Ascending aorta (tissue), 2 donors: ENCODE measurements around the gene HSPA4. TPM values are rescaled to one million over a fixed set of nuclear protein-coding genes. Genes with fewer than 3 reads are reported as not detected.

Experiments
- DNase-seq, 2 donors: peaks; one replicate each; pipeline ENCODE4 v3.0.0-alpha.2; 2019; ENCODE audit warnings: low spot score in 2 of 2
- H3K27ac ChIP-seq, 2 donors: fragments of 200-600 bp; sonication (generic); one replicate each; pipeline ENCODE4 v1.5.1; 2016 to 2017; ENCODE audit warnings: mild to moderate bottlenecking in 1 of 2
- H3K27me3 ChIP-seq: fragments of 200-600 bp; sonication (generic); one replicate; pipeline ENCODE4 v1.5.1; 2017
- H3K36me3 ChIP-seq, 2 donors: fragments of 200-600 bp; sonication (generic); one replicate each; pipeline ENCODE4 v1.5.1; 2016
- H3K4me1 ChIP-seq, 2 donors: fragments of 200-600 bp; sonication (generic); one replicate each; pipeline ENCODE4 v1.5.1; 2016 to 2017; ENCODE audit warnings: mild to moderate bottlenecking in 1 of 2
- H3K4me3 ChIP-seq, 2 donors: fragments of 200-600 bp; sonication (generic); one replicate each; pipeline ENCODE4 v1.5.1; 2016 to 2017; ENCODE audit warnings: mild to moderate bottlenecking in 1 of 2
- H3K9me3 ChIP-seq, 2 donors: fragments of 200-600 bp; sonication (generic); one replicate each; pipeline ENCODE4 v1.5.1; 2016
- intact Hi-C: fragments of 100-400 bp; cut with DNase I; formaldehyde crosslinking; loops from one replicate; pipeline ENCODE4 v1.15.1; 2023
- total RNA-seq: library from RNA; depleted of rRNA; stranded (reverse); fragments of >200 nt; gene quantifications from one replicate; pipeline ENCODE4 v1.1.0, GENCODE V29; 2016
- TF ChIP-seq, protein P1 (sequence below), 3 experiments: fragments of 200-600 bp in 2 of 3; fragments of 450-650 bp in 1 of 3; sonication (generic) in 2 of 3; IDR thresholded peaks; one replicate each; pipeline ENCODE4 v1.5.1; 2016 to 2019; ENCODE audit warnings: antibody characterized with exemption in 3 of 3, mild to moderate bottlenecking in 1 of 3, moderate library complexity in 1 of 3

The HSPA4 gene
- total RNA-seq, 1 donor from 2014 or later, result 16.2 TPM

- peak overlapping the region in 1 of 2 donors; percentile 14 for H3K4me3 ChIP-seq
Measured at GRCh38 chr5:133075572-133076536, 24.0 kb downstream of the HSPA4 start.

DNA sequence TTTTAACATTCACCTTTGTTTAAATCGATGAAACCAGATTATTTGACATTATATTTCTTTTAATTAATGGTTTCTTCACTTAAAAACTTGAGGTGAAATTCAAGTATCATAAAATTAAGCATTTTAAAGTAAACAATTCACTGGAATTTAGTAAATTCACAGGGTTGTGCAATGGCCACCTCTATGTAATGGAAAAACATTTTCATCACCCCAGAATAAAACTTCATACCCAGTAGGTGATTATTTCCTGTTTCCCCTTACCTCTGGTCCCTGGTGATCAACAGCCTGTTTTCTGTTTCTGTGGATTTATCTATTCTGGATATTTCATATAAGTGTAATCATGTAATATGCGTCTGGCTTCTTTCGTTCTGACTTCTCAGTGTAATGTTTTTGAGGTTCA lies 27.2 kb downstream of the HSPA4 start:
- H3K27me3 ChIP-seq, result no peaks in the 10 kb centered on the region
- no peak for DNase-seq
- intact Hi-C loops, result no loop called here
- TF ChIP-seq, protein P1, sequence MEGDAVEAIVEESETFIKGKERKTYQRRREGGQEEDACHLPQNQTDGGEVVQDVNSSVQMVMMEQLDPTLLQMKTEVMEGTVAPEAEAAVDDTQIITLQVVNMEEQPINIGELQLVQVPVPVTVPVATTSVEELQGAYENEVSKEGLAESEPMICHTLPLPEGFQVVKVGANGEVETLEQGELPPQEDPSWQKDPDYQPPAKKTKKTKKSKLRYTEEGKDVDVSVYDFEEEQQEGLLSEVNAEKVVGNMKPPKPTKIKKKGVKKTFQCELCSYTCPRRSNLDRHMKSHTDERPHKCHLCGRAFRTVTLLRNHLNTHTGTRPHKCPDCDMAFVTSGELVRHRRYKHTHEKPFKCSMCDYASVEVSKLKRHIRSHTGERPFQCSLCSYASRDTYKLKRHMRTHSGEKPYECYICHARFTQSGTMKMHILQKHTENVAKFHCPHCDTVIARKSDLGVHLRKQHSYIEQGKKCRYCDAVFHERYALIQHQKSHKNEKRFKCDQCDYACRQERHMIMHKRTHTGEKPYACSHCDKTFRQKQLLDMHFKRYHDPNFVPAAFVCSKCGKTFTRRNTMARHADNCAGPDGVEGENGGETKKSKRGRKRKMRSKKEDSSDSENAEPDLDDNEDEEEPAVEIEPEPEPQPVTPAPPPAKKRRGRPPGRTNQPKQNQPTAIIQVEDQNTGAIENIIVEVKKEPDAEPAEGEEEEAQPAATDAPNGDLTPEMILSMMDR (IDR thresholded peaks at IDR 0.05), result no peak
- no peaks in the 10 kb centered on the region for H3K9me3 ChIP-seq
- peaks cover 6 to 29% of the 10 kb centered on the region in 2 donors for H3K36me3 ChIP-seq
- no peak overlapping the region for H3K27ac ChIP-seq
- H3K4me1 ChIP-seq, result peaks cover 0 to 31% of the 10 kb centered on the region in 2 donors
- H3K4me3 ChIP-seq, result no peak overlapping the region

More at GRCh38 chr5:133075572-133076536, 24.0 kb downstream of the HSPA4 start:
- intact Hi-C loops, result no loop called here
- Histone ChIP-seq H3K4me1 (peaks cover 0 to 31% of the 10 kb centered on the region in 2 donors), H3K36me3 (peaks cover 20 to 49% of the 10 kb centered on the region in 2 donors), H3K27me3 (no peaks in the 10 kb centered on the region), H3K9me3 (no peaks in the 10 kb centered on the region), H3K27ac (peak overlapping the region; percentile 71 to 80)
- no peak for DNase-seq
- TF ChIP-seq, protein P1 (IDR thresholded peaks at IDR 0.05), result no peak

GRCh38 chr5:133081036-133081435 lies 29.2 kb downstream of the HSPA4 start:
- Histone ChIP-seq H3K4me1 (peaks cover 0 to 19% of the 10 kb centered on the region in 2 donors), H3K27ac (no peak overlapping the region)

GRCh38 chr5:133081703-133082102 lies 29.9 kb downstream of the HSPA4 start:
- H3K27ac ChIP-seq, result no peak overlapping the region
- no peak overlapping the region for H3K4me3 ChIP-seq
- peaks cover 0 to 26% of the 10 kb centered on the region in 2 donors for H3K36me3 ChIP-seq
- no peak for DNase-seq
- H3K27me3 ChIP-seq, result no peaks in the 10 kb centered on the region
- H3K4me1 ChIP-seq, result peaks cover 0 to 14% of the 10 kb centered on the region in 2 donors
- intact Hi-C loops, result no loop called here
- H3K9me3 ChIP-seq, result no peaks in the 10 kb centered on the region
- TF ChIP-seq, protein P1 (IDR thresholded peaks at IDR 0.05), result no peak

More at GRCh38 chr5:133081036-133081435, 29.2 kb downstream of the HSPA4 start:
- TF ChIP-seq, protein P1 (IDR thresholded peaks at IDR 0.05), result no peak
- H3K36me3 ChIP-seq, result peaks cover 0 to 23% of the 10 kb centered on the region in 2 donors
- intact Hi-C loops, result no loop called here
- no peaks in the 10 kb centered on the region for H3K9me3 ChIP-seq
- H3K27me3 ChIP-seq, result no peaks in the 10 kb centered on the region
- no peak overlapping the region for H3K4me3 ChIP-seq
- no peak for DNase-seq

DNA sequence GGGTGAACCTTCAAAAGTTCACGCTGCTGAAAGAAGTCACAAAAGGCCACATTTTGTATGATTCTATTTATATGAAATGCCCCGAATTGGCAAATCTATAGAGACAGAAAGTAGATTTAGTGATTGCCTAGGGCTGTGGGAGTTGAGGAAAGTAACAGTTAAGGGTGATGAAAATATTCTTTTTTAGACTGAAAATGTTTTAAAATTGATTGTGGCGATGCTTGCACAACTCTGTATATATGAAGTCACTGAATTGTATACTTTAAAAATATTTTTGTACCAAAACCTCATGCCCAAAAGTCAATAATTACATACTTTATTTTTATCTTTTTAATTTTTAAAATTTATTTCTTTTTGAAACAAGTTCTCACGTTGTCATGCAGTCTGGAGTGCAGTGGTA lies 30.3 kb downstream of the HSPA4 start:
- no peak for DNase-seq
- intact Hi-C loops, result no loop called here
- no peaks in the 10 kb centered on the region for H3K27me3 ChIP-seq
- H3K4me3 ChIP-seq, result no peak overlapping the region
- peaks cover 0 to 26% of the 10 kb centered on the region in 2 donors for H3K36me3 ChIP-seq
- TF ChIP-seq, protein P1 (IDR thresholded peaks at IDR 0.05), result no peak
- no peak overlapping the region for H3K27ac ChIP-seq
- H3K9me3 ChIP-seq, result no peaks in the 10 kb centered on the region
- peaks cover 0 to 10% of the 10 kb centered on the region in 2 donors for H3K4me1 ChIP-seq
